H1 (cell line): Measurements from ENCODE around the gene TCF7. TPM values are rescaled to one million over a fixed set of nuclear protein-coding genes. Genes with fewer than 3 reads are reported as not detected.

Experiments used
- CTCF ChIA-PET: fragments of 300-600 bp; sonication (Branson Sonifier 250); formaldehyde crosslinking; loops from one replicate; lab custom pipeline; 2021; ENCODE audit not compliant: partially characterized antibody; lab: Charles Lee
- POLR2A ChIA-PET: fragments of 300-600 bp; sonication (Branson Sonifier 250); formaldehyde crosslinking; loops from one replicate; lab custom pipeline; 2021; ENCODE audit warnings: inconsistent platforms; ENCODE audit not compliant: partially characterized antibody; lab: Charles Lee
- DNase-seq, 2 experiments: peaks; one replicate each; pipeline versions ENCODE4 v3.0.0 to v3.0.0-alpha.2; 2010 to 2022; ENCODE audit warnings: low spot score in 2 of 2, low read depth in 1 of 2, mixed read lengths in 1 of 2
- FAIRE-seq: peaks from 2 replicates; lab custom pipeline; 2011; peaks lifted over from hg19 to GRCh38; lab: Jason Lieb, UNC
- H2AFZ ChIP-seq: 2 replicates; pipeline ENCODE4 v1.8.1; 2012; ENCODE audit warnings: low read length, inconsistent platforms
- H2AK5ac ChIP-seq: 2 replicates; pipeline ENCODE4 v1.6.1; 2013; ENCODE audit warnings: low read depth, low read length
- H2BK120ac ChIP-seq: replicated peaks from 2 replicates; pipeline ENCODE3; 2013; ENCODE audit warnings: low read depth, low read length, inconsistent platforms
- H2BK12ac ChIP-seq: 2 replicates; pipeline ENCODE4 v1.6.1; 2013; ENCODE audit warnings: low read depth, low read length
- H2BK15ac ChIP-seq: 2 replicates; pipeline ENCODE4 v1.6.1; 2013; ENCODE audit warnings: low read length
- H2BK20ac ChIP-seq: 2 replicates; pipeline ENCODE4 v1.6.1; 2013; ENCODE audit warnings: low read length
- H2BK5ac ChIP-seq: 2 replicates; pipeline ENCODE4 v1.6.1; 2013; ENCODE audit warnings: low read depth, low read length
- H3K14ac ChIP-seq: 2 replicates; pipeline ENCODE4 v1.6.1; 2013; ENCODE audit warnings: inconsistent platforms; ENCODE audit not compliant: insufficient read length
- H3K18ac ChIP-seq: 2 replicates; pipeline ENCODE4 v1.6.1; 2013; ENCODE audit warnings: low read length; ENCODE audit errors: extremely low read depth
- H3K23ac ChIP-seq: 2 replicates; pipeline ENCODE4 v1.6.1; 2013; ENCODE audit warnings: inconsistent platforms; ENCODE audit not compliant: insufficient read length
- H3K23me2 ChIP-seq: 2 replicates; pipeline ENCODE4 v1.6.1; 2013; ENCODE audit warnings: low read depth, low read length
- H3K27ac ChIP-seq: 2 replicates; pipeline ENCODE4 v1.6.1; 2011; ENCODE audit warnings: low read depth, low read length, inconsistent platforms
- H3K27me3 ChIP-seq, 4 experiments: replicated peaks in 1 of 4; 1 replicate in 1 of 4; 2 replicates in 3 of 4; pipeline versions ENCODE4 v1.6.1 to v1.8.1; 2011 to 2013; ENCODE audit warnings: low read length in 3 of 4, mild to moderate bottlenecking in 3 of 4, inconsistent platforms in 2 of 4, mixed read lengths in 2 of 4, moderate library complexity in 1 of 4; ENCODE audit not compliant: control insufficient read depth in 3 of 4, insufficient read depth in 3 of 4; ENCODE audit errors: extremely low read depth in 1 of 4
- H3K36me3 ChIP-seq, 4 experiments: 2 replicates each; pipeline versions ENCODE4 v1.6.1 to v1.8.1; 2011 to 2013; ENCODE audit warnings: mild to moderate bottlenecking in 4 of 4, low read length in 3 of 4, moderate library complexity in 2 of 4, control low read depth in 1 of 4, inconsistent platforms in 1 of 4; ENCODE audit not compliant: insufficient read depth in 4 of 4, control insufficient read depth in 2 of 4
- H3K4ac ChIP-seq: replicated peaks from 2 replicates; pipeline ENCODE3; 2013; ENCODE audit warnings: low read length, low read depth, mixed read lengths, inconsistent platforms; ENCODE audit not compliant: insufficient read length
- H3K4me1 ChIP-seq, 4 experiments: replicated peaks in 1 of 4; 1 replicate in 1 of 4; 2 replicates in 3 of 4; pipeline versions ENCODE4 v1.6.1 to v1.8.1; 2011 to 2013; ENCODE audit warnings: low read length in 3 of 4, inconsistent platforms in 2 of 4, mixed read lengths in 1 of 4; ENCODE audit not compliant: insufficient read depth in 4 of 4, control insufficient read depth in 3 of 4
- H3K4me2 ChIP-seq, 2 experiments: 2 replicates each; pipeline versions ENCODE4 v1.6.1 to v1.8.1; 2011 to 2013; ENCODE audit warnings: low read depth in 2 of 2, low read length in 2 of 2, control low read depth in 1 of 2, inconsistent platforms in 1 of 2, mild to moderate bottlenecking in 1 of 2; ENCODE audit not compliant: insufficient read depth in 1 of 2
- H3K4me3 ChIP-seq, 4 experiments: fragments of 200-600, 300-600 bp in 1 of 4; sonication (generic), shearing (Covaris generic), sonication (Bioruptor Twin) in 1 of 4; 2 replicates each; pipeline versions ENCODE4 v1.5.1 to v1.8.1; 2011 to 2016; ENCODE audit warnings: low read length in 4 of 4, low read depth in 3 of 4, control low read depth in 2 of 4, inconsistent platforms in 2 of 4, mild to moderate bottlenecking in 2 of 4, mixed read lengths in 1 of 4, moderate library complexity in 1 of 4; ENCODE audit not compliant: insufficient read depth in 2 of 4; ENCODE audit errors: extremely low read depth in 1 of 4
- H3K56ac ChIP-seq: replicated peaks from 2 replicates; pipeline ENCODE3; 2013; ENCODE audit warnings: low read depth, mild to moderate bottlenecking, mixed read lengths, low read length, inconsistent platforms; ENCODE audit not compliant: insufficient read length
- H3K79me1 ChIP-seq: 2 replicates; pipeline ENCODE4 v1.6.1; 2013; ENCODE audit warnings: low read depth, low read length, control low read depth
- H3K79me2 ChIP-seq, 2 experiments: 2 replicates each; pipeline versions ENCODE4 v1.6.1 to v1.8.1; 2012 to 2013; ENCODE audit warnings: low read length in 2 of 2, mild to moderate bottlenecking in 2 of 2, inconsistent platforms in 1 of 2; ENCODE audit not compliant: insufficient read depth in 2 of 2, control insufficient read depth in 1 of 2
- H3K9ac ChIP-seq, 4 experiments: replicated peaks in 1 of 4; 1 replicate in 1 of 4; 2 replicates in 3 of 4; pipeline versions ENCODE4 v1.6.1 to v1.8.1; 2011 to 2013; ENCODE audit warnings: low read depth in 3 of 4, low read length in 3 of 4, control low read depth in 2 of 4, mild to moderate bottlenecking in 2 of 4, moderate library complexity in 2 of 4, inconsistent platforms in 1 of 4; ENCODE audit errors: extremely low read depth in 1 of 4
- H3K9me3 ChIP-seq, 2 experiments: 2 replicates each; pipeline versions ENCODE4 v1.6.1 to v1.8.1; 2012 to 2013; ENCODE audit warnings: mild to moderate bottlenecking in 2 of 2, moderate library complexity in 2 of 2, control low read depth in 1 of 2, inconsistent platforms in 1 of 2, low read depth in 1 of 2, low read length in 1 of 2, mixed read lengths in 1 of 2; ENCODE audit not compliant: insufficient read depth in 2 of 2
- H4K20me1 ChIP-seq, 2 experiments: replicated peaks in 1 of 2; 2 replicates each; pipeline versions ENCODE3 to v1.8.1; 2011 to 2013; ENCODE audit warnings: inconsistent platforms in 2 of 2, low read length in 2 of 2, mild to moderate bottlenecking in 1 of 2; ENCODE audit not compliant: insufficient read depth in 2 of 2, control insufficient read depth in 1 of 2
- H4K5ac ChIP-seq: 2 replicates; pipeline ENCODE4 v1.6.1; 2013; ENCODE audit warnings: low read length, low read depth, mixed read lengths, inconsistent platforms; ENCODE audit not compliant: insufficient read length
- H4K8ac ChIP-seq: 2 replicates; pipeline ENCODE4 v1.8.0; 2013; ENCODE audit warnings: mild to moderate bottlenecking, moderate library complexity, low read length, inconsistent platforms; ENCODE audit not compliant: insufficient read depth; ENCODE audit errors: extremely low read depth
- H4K91ac ChIP-seq: replicated peaks from 2 replicates; pipeline ENCODE3; 2013; ENCODE audit warnings: low read length, mixed read lengths, inconsistent platforms; ENCODE audit not compliant: insufficient read length
- MAFK ChIP-seq: IDR thresholded peaks from 2 replicates; pipeline ENCODE4 v1.6.1; 2012; ENCODE audit warnings: low read depth, mild to moderate bottlenecking, improper control_type of control experiment, low read length
- SIX5 ChIP-seq: IDR thresholded peaks from 2 replicates; pipeline ENCODE4 v1.6.1; 2011; ENCODE audit warnings: mild to moderate bottlenecking, low read depth, low read length
- WGBS, 2 experiments: shearing (Covaris generic) in 1 of 2; methylation state at CpG; one replicate each; pipeline versions ENCODE4 v1.1.6 to v1.1.7; 2013 to 2015; ENCODE audit warnings: low lambda C conversion rate in 2 of 2, mixed read lengths in 2 of 2, inconsistent platforms in 1 of 2, low coverage in 1 of 2, missing lambda C conversion rate in 1 of 2; ENCODE audit not compliant: insufficient replicate concordance in 2 of 2, insufficient coverage in 1 of 2, insufficient read length in 1 of 2; ENCODE audit errors: extremely low coverage in 1 of 2, missing lambda C conversion rate in 1 of 2; 5-methylcytosine and 5-hydroxymethylcytosine counted together
- polyA plus RNA-seq, 7 experiments: library from polyadenylated mRNA; depleted of rRNA in 3 of 7; stranded (reverse) in 5 of 7; unstranded in 2 of 7; fragments of >200 nt in 5 of 7; fragments of 200-250 nt in 2 of 7; gene quantifications; 1 replicate in 5 of 7; 2 replicates in 1 of 7; 4 replicates in 1 of 7; pipeline versions ENCODE4 v1.2.1 to v1.2.3, GENCODE V29; 2011 to 2013; ENCODE audit warnings: missing spikeins in 2 of 7, mixed read lengths in 2 of 7
- total RNA-seq: library from RNA; stranded (reverse); fragmentation: NEBNext Ultra II Directional; extraction: Animal tissue kit (Norgen Biotek cat#: 25700); gene quantifications from 2 replicates; pipeline ENCODE4 v1.2.1, GENCODE V29; 2021

TCF7 gene
- total and polyA plus RNA-seq, 2 of the 8 experiments (the other 6 are each of a cell fraction or from before 2014, with no cell fraction given): 4.7 to 8.5 TPM

- no peak overlapping the region for H4K5ac ChIP-seq
- no peak overlapping the region for H3K9ac ChIP-seq
- no peak overlapping the region for H3K18ac ChIP-seq
- H3K36me3 ChIP-seq: peaks cover 0 to 2% (median 0%) of the 10 kb centered on the region in 4 experiments; a peak in 1 of 8 replicates
- H3K9me3 ChIP-seq: no peaks in the 10 kb centered on the region
- ChIA-PET CTCF (interaction anchor here (0.7 to 21.7 kb wide), 4 partner anchors 9 to 94 kb away, joined by 3 to 270 read pairs (median 76); no protein-coding TSS in a partner anchor), POLR2A (interaction anchor here (0.6 to 1.2 kb wide), 2 partner anchors 10 to 490 kb away, joined by 3 read pairs; no protein-coding TSS in a partner anchor)
- no peak overlapping the region for H2BK5ac ChIP-seq
- no peak overlapping the region for H3K4ac ChIP-seq
- H3K4me2 ChIP-seq: no peak overlapping the region
- DNase-seq (no peak), FAIRE-seq (no peak)
- H2BK15ac ChIP-seq: no peak overlapping the region
- no peak overlapping the region for H2AK5ac ChIP-seq
- no peak overlapping the region for H2AFZ ChIP-seq
- WGBS, 2 experiments: 88% methylated on average over 17 of the region's 17 CpGs; no CpG with 5 or more reads in 1 of the 2 experiments
- H3K79me1 ChIP-seq: peaks cover 2% of the 10 kb centered on the region; the same call in 1 of the 2 replicates
- no peaks in the 10 kb centered on the region; the same call in 1 of the 2 replicates for H3K23me2 ChIP-seq
- no peak overlapping the region for H3K56ac ChIP-seq
- no peak overlapping the region for H3K14ac ChIP-seq
- no peak overlapping the region for H3K4me3 ChIP-seq
- H4K20me1 ChIP-seq: peaks cover 2 to 24% of the 10 kb centered on the region in 2 experiments
- no peak overlapping the region for H3K27ac ChIP-seq
- no peak for TF ChIP-seq MAFK
- no peak for TF ChIP-seq SIX5
- H4K8ac ChIP-seq: no peak overlapping the region
- no peak overlapping the region for H4K91ac ChIP-seq
- peaks cover 0 to 3% (median 0%) of the 10 kb centered on the region in 4 experiments; a peak in 3 of 7 replicates for H3K27me3 ChIP-seq
- H2BK120ac ChIP-seq: no peak overlapping the region
- no peaks in the 10 kb centered on the region for H3K79me2 ChIP-seq
- peaks cover 0 to 3% (median 1%) of the 10 kb centered on the region in 4 experiments; a peak in 3 of 7 replicates for H3K4me1 ChIP-seq
- H3K23ac ChIP-seq: no peak overlapping the region
- no peak overlapping the region for H2BK20ac ChIP-seq
- H2BK12ac ChIP-seq: no peak overlapping the region
Measured at GRCh38 chr5:134120386-134121138, 6.1 kb downstream of the TCF7 start.
